CD4-positive, alpha-beta T cell treated with Interleukin-17A for 4 hours (primary cell): ENCODE data around the gene ATP6AP2.
"Not testable (repeated sequence)": the region's sequence is repeated elsewhere in the genome, so short reads cannot be mapped to it uniquely, and the experiment has no call there.

Experiments
- DNase-seq: peaks from one replicate; pipeline ENCODE4 v3.0.0-alpha.2; 2020; ENCODE audit warnings: mixed read lengths

Gene ATP6AP2

DNA sequence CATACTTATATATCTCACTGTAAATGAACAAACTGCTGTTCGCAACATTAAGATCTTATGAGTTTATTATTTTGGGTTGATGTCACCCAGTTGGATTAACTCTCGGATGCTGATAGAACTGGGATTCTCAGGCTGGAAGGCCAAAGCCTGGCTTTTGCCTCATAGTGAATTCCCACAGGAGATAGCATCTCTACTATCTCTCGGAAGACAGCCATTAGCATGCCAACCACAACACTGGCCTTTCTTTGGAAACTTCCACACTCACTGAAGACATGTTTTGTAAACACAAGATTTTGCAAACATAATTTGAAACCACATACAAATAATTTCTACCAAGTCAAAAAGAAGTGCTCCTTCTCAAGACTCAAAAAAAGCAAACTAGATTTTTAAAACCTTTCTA lies 4.5 kb upstream of the ATP6AP2 start:
- no peak for DNase-seq

DNA sequence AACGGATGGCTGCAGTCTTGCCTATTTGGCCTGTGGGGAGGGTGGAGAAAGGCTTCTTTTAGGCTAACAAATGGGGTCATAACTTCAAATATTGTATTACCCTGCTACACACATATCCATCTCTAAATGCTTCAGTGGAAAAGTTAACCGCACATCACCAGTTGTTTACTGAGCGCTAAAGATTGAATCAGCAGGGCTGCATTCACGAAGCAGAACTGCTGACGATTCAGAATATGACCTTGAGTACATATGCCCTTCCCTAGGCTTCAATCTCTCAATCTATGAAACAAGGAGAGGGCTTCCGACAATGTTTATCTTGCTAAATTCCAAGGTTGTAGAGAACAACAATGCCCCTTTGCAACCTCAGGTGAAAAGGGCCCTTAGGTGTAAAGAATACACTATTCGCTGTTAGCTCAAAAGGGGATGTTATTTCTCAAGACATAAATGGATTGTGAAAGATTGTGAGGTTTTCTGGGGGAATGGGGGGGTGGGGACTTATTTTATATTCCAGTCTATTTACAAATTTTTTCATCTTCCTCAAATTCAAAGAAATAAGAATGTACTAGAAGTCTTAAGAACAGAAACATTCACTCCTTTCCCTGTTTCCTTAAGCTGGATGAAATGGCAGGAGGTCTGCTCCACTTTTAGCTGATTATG lies 2.6 kb upstream of the ATP6AP2 start:
- DNase-seq: no peak

DNA sequence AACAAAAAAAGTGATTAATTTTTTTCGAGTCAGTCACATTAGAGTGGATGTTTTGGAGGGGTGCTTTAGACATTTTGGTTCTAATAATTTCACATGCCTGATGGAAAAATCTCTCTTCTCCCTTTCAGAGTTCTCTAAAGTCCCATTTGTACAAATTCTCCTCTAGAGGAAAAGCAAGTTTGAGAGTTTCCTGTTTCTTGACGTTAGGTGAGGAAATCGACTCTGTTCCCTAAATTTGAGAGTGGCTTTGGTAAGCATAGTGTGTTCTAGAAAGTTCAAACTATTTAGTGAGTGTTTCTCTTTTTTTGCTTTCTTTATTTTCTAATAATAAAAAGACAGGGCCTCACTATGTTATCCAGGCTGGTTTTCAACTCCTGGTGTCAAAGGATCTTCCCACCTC lies 1.6 kb upstream of the ATP6AP2 start:
- DNase-seq: no peak

DNA sequence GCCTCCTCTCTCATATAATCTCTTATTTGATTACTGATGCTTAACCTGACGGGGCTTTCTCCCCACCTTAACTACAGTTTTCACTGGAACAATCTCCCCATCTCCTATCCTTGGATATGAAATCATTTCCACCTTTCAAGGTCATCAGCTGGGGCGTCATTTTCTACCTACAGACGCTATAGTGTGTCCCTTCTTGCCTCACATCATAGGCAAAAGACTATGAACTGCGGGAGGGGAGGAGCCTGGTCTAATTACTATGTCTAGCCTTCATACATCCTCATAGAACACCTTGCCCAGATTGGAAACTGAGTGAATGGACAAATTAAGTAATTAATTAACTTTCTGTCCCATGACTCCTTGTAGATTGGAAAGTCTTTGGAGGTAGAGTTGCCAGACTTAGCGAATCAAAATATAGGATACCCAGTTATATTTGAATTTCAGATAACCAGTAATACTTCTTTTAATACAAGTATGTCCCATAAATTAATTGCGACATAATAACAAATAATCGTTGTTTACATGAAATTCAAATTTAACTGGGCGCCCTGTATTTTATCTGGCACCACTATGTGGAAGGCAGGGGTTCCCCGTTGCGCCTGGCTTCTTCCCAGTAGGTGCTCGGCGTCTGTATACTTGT lies 752 bp upstream of the ATP6AP2 start:
- no peak for DNase-seq

DNA sequence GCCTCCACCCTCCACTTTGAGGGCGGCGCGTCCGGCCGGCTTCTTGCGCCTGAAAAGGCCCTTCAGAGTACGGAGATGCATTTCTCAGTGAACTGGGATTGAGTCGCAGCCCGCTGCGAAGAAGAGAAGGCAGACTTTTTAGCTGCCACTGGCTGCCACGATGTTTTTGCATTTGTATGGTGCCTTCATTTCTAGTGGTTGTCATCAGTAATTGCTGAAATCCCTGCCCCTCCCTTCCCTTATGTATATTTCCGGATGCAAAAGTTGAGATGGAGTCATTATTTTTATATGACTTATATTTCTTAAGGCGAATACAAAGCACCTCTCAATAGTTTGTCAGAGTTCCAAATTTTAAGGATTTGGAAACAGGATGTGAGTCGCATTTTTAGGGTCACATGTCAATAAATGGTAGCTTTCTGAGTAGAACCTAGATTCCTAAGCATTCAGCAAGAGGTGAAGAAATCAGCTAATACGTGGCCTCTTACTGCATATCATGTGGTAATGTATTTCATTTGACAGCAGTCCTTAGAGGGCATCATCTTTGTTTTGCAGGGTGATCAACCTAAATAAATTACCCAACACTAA lies 658 bp downstream of the ATP6AP2 start:
- peak; percentile 9 for DNase-seq

DNA sequence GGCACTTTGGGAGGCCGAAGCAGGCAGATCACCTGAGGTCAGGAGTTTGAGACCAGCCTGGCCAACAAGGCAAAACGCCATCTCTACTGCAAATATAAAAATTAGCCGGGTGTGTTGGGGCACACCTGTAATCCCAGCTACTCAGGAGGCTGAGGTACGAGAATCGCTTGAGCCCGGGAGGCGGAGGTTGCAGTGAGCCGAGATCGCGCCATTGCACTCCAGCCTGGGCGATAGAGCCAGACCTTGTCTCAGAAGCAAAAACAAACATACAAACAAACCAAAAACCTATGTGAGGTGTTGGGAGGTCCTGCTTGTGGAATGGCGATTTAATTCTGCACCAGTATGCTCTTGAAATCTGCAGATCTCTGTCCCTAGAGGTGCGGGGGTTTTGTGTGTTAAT lies 1.4 kb downstream of the ATP6AP2 start:
- DNase-seq: not testable (repeated sequence)

DNA sequence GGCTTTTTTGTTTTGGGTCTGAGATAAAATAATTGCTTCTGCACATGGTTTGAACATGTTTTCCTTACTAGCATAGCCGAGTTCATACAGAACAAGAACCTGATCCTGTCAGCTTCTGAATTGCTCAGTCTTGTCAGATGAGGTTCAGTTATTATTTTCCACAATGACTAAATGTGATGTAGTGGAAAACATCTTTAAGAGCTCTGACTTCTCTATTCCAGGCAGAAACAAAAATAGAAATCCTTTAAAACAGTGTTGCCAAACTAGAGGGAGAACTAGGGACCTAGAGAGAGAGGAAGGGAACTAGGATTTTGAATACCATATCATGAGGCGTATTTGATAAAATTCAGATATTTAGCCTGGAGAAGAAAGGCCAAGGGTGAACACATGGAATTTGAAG lies 2.0 kb downstream of the ATP6AP2 start:
- DNase-seq: no peak

DNA sequence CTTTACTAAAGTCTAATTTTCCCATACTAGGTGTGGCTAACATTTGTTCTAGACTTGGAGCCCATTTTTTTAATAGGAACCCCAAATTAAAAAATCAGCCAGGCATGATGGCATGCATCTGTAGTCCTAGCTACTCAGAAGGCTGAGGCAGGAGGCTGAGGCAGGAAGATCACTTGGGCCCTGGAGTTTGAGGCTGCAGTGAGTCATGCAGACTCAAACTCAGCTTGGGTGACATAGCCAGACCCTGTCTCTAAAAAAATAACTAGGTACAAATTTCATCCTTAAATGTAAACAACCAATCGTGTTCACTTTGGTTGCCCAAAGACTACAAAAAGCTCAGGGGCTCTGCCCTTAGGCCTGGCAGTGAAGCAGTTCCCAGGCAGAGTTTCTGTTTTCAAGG lies 6.9 kb downstream of the ATP6AP2 start:
- DNase-seq: not testable (repeated sequence)

DNA sequence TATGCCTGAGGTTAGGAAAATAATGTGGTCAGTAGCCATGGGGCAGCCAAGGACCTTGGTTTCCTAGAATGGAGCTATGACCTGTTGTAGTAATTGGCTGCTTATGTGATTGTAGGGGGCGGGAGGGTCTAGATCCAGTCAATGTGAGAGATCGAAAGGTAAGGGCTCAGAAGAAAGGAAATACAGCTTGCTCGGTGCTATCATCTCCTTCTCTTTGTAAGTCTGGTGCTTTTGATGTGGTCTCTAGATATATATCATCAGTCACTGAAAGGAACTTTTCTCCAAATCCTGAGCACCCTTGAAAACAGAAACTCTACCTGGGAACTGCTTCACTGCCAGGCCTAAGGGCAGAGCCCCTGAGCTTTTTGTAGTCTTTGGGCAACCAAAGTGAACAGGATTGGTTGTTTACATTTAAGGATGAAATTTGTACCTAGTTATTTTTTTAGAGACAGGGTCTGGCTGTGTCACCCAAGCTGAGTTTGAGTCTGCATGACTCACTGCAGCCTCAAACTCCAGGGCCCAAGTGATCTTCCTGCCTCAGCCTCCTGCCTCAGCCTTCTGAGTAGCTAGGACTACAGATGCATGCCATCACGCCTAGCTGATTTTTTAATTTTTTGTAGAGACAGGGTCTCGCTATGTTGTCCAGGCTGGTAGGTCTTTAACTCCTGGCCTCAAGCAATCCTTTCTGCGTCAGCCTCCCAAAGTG lies 9.0 kb downstream of the ATP6AP2 start:
- peak; percentile 42 for DNase-seq

DNA sequence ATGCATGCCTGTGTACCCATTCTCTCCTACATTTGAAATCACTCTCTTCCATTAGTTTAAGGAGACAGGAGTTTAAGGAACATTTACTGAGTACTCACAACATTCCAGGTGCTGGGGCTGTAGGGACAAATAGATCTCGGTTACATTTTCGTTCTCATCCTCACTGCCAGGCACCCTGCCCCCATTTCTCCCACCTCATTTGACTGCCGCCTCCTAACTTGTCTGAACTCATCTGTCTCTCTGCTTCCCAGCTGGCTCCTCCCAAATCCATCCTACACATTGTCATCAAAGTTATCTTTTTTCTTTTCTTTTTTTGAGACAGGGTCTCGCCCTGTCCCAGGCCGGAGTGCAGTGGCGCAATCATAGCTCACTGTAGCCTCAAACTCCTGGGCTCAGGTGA lies 22.7 kb downstream of the ATP6AP2 start:
- DNase-seq: no peak

DNA sequence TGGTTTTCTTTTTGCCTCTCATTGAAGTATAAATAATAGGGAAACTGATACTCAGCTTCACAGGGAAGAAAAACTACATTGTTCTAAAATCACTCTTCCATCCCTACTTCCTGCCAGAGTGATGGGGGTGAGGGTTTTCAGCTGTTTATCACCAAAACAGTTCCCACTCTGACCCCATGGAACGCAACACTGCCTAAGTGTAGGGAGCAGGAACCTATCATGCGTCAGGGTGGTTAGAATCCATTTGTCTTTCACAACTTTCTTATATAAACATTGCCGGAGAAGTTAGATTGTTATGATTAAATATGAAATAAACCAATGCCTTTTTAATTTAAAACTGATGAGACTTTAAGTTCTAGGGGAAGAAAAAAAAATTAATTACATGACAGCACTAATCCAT lies 26.6 kb downstream of the ATP6AP2 start:
- DNase-seq: no peak

DNA sequence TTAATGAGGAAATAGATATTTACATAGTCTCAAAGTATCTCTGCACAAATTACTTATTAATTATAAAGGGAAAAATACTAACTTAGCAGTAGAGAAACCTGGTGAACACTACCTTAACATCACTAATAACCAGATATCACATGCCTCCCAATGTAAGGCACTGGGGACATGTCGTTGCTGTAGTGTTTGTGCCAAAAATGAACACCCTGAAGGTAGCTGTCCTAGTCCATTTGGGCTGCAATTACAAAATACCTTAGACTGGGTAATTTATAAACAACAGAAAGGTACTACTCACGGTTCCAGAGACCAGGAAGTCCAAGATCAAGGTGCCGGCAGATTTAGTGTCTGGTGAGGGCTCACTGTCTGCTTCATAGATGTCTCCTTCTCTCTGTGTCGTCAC lies 31.7 kb downstream of the ATP6AP2 start:
- no peak for DNase-seq

DNA sequence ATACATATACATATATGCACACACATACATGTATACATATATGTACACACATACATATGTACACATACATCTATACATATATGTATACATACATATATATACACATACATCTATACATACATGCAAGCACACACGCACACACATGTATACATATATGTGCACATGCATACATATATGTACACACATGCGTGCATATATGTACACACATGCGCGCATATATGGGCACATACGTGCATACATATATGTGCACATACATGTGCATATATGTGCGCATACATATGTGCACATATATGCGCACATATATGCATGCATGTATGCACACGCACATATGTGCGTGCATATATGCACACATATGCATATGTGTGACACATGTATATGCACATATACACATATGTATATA lies 35.2 kb downstream of the ATP6AP2 start:
- no peak for DNase-seq

DNA sequence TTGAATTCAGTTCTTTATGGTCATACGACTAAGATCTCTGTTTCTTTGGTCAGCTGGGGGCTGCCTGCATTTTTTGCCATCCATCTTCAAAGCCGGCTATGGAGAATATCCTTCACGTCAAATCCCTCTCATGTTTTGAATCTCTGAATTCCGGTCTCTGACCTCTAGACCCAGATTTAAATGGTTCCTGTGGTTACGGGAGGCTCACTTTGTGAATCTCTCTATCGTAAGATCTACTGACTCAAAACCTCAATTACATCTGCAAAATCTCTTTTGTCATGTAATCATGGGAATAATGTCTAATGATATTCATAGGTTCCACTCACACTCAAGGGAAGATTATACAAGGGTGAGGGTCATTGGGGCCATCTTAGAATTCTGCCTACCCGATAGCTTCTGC lies 36.8 kb downstream of the ATP6AP2 start:
- DNase-seq: no peak

DNA sequence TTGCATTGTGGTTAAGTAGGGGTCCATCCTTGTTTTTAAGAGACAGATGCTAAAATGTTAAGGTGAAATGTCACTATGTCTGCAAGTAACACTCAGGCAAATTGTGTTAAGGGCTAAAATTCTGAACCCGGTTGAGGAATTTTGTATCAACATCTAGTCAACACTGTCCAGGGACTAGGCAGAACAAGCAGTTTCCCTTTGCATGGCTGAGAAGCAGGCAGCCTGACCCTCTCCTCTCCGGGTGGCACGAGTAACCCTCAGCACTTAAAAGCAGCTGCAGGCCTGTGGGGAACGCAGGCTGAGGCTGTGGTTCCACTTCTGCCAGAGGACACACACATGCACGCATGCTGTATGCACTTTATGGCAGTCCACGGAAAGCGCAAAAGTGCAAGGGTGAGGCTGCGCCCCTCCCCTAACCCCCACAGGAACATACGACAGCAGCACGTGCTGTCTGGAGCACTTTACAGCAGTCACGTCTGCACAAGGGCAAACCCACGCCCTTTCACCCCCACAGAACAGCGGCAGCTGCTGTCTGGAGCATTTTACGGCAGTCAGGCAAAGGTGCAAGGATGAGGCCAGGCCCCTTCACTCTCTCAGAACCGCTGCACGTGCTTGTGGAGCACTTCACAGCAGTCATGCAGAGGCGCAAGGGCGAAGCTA lies 41.8 kb downstream of the ATP6AP2 start:
- no peak for DNase-seq

DNA sequence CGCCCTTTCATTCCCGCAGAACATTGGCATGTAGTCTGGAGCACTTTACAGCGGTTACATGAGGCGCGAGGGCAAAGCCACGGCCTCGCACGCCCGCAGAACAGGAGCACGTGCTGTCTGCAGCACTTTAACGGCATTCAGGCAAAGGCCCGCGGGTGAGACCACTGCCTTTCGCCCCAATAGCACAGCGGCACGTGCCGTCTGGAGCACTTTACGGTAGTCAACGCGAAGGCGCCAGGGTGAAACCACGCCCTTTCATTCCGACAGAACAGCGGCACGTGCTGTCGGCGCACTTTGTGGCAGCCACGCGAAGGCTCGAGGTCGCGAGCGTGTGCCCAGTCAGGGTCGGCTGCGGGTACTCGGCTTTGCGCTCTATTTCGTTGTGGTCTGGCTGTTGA lies 42.4 kb downstream of the ATP6AP2 start, which contains the start of gene MPC1L:
Gene MPC1L (plus strand): TSS at position 290 of the 398 bp plus-strand sequence. CDS start 138 bp downstream, outside the sequence.
- DNase-seq: no peak

DNA sequence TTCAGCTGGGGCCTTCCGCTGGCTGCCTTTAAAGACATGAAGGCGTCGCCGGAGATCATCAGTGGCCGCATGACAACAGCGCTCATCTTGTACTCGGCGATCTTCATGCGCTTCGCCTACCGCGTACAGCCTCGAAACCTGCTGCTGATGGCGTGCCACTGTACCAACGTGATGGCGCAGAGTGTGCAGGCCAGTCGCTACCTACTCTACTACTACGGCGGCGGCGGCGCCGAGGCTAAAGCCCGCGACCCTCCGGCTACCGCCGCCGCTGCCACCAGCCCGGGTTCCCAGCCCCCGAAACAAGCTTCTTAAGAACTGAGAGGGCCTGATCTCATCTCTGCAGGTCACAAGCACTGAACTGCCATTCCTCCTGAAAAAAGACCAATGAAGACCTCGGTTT lies 42.9 kb downstream of the ATP6AP2 start:
- DNase-seq: no peak

DNA sequence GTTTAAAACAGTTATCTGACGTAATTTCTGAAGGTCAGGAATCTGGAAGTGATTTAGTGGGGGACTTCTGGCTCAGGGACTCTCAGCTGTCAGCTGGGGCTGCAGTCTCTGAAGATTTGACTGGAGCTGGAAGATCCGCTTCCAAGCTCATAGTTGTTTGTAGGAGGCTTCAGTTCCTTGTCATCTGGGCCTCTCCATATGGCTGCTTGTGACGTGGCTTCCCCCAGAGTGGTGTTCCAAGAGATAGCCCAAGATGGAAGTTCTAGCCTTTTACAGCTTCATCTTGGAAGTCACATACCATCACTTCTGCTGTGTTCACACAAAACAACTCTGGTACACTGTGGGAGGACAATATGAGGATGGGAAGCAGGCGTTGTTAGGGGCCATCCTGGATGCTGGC lies 44.5 kb downstream of the ATP6AP2 start:
- no peak for DNase-seq

DNA sequence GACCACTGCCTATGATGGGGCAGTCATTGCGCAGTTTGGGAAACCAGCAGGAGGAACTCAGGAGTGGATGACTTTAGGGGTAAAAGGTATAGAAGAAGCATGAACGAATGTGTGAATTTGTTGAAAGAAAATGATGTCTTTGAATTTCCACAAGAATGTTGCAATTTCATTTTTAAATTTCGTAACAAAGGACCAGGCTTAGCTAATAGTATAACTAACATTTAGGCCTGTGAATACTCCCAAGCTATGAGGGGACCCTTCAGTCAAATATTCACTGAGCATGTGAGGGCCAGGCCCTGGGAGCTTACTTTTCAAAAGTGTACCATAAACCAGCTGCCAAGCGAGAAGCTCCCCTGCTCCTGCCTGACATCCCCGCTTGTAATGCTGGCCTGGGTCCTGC lies 47.7 kb downstream of the ATP6AP2 start:
- DNase-seq: no peak

DNA sequence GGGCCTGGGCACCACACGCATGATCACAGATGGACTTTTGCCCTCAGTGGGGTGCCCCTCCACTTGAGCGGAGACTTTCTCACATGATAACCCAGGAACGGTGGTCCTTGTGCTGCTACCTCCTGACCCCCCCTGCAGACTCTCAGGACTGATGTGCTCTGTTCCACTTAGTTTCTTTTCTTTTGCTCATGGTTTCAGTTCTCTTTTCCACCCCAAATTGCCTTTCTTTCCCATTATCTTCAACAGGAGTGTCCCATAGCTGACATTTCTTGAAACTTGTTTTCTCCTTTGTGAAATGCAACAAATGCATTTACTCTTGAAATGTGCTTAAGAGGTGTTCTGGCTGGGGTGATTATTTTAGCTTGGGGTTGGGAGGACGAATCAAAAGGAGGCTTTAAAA lies 51.4 kb downstream of the ATP6AP2 start:
- DNase-seq: no peak

DNA sequence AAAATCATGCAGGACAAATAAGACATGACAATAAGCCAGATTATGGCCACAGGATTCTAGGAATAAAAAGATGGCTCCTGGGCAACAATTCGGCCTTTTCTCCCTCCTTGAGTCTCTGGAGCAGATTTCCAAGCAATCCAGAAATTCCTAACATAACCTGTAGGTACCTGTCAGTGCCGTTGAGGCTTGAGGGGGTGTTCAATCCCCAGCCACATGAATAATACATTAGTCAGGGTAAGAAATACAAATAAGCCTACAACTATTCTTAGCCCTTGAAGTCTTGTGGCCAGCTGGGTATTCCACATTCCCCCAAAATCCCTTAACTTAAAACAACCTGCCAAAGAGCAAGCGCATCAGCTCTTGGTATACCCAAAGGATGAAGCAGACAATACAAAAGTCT lies 56.9 kb downstream of the ATP6AP2 start:
- DNase-seq: no peak

DNA sequence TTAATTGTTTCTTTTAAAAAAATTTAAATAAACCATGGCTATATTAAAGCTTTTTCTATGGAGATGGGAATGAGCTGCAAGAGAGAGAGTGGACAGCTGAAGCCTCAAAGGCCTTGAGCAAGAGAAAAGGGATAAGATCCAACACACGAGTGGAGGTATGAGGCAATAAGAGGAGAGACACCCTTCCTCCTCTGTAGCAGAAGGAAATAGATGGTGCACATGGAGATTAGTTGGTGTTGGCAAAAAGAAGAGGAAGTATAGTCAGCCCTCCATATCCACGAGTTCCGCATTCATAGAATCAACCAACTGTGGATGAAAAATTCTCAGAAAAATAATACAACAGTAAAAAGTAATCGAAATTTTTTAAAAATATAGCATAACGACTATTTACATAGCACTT lies 63.4 kb downstream of the ATP6AP2 start:
- DNase-seq: no peak

DNA sequence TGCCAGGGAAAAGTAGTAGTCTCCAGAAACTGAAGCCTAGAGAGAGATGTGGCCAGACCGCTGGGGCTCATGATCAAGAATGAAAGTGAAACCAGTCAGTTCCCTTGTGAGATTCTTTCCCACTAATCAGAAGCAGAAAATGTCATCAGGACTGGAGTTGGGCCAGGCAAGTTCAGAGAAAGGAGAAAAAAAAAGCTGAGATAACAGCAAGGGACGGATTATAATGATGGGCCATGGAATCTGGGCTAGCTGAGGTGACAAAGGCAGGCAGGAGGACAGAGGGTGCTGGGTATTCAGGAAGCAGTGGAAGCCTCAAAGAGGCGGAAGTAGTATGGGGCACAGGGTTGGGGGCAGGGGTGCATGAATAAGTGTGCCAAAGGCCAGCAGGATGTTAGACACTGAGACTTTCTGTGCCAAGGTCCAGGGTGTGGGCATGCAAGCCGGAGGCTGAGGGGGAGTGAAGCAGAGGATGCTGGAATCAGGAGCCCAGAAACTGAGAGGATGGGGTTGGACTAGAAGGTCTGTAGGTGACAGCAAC lies 64.1 kb downstream of the ATP6AP2 start:
- peak; percentile 69 for DNase-seq
